A549 (cell line): ENCODE measurements around the gene MED9. TPM values are rescaled to one million over a fixed set of nuclear protein-coding genes. Genes with fewer than 3 reads are reported as not detected.

Experiments used
- ATAC-seq, 2 experiments: fragments of 200-7000 bp in 1 of 2; fragments of >200 bp in 1 of 2; cut with Nextera tagmentation in 1 of 2; cut with Tn5 transposase in 1 of 2; 3 replicates each; pipeline versions ENCODE4 v1.8.0 to v1.9.1; 2018 to 2020; ENCODE audit warnings: mild to moderate bottlenecking in 1 of 2, moderate library complexity in 1 of 2
- CTCF ChIA-PET: fragments of 300-600 bp; sonication (Branson Sonifier 250); formaldehyde crosslinking; extraction: SDS; loops from one replicate; lab custom pipeline; 2021; ENCODE audit warnings: antibody characterized with exemption, inconsistent platforms; lab: Yijun Ruan, JAX
- POLR2A ChIA-PET: fragments of 350-600 bp; formaldehyde crosslinking; extraction: SDS; loops from one replicate; lab custom pipeline; 2021; ENCODE audit warnings: antibody characterized with exemption, inconsistent platforms; lab: Yijun Ruan, JAX
- DNase-seq, 2 experiments: peaks; one replicate each; pipeline versions ENCODE4 v3.0.0 to v3.0.0-alpha.2; 2011 to 2016; ENCODE audit warnings: low read depth in 1 of 2, low spot score in 1 of 2
- FAIRE-seq: peaks from 2 replicates; lab custom pipeline; 2011; peaks lifted over from hg19 to GRCh38; lab: Jason Lieb, UNC
- H3K27ac ChIP-seq, 2 experiments: fragments of >200 bp; sonication (Bioruptor Twin); formaldehyde crosslinking; 3 replicates each; pipeline ENCODE4 v1.5.1; 2016 to 2017
- H3K4me1 ChIP-seq: fragments of >200 bp; sonication (Bioruptor Twin); formaldehyde crosslinking; 3 replicates; pipeline ENCODE4 v1.6.1; 2016
- H3K4me2 ChIP-seq: fragments of >200 bp; sonication (Bioruptor Twin); formaldehyde crosslinking; 3 replicates; pipeline ENCODE4 v1.6.1; 2016
- H3K4me3 ChIP-seq: fragments of >200 bp; sonication (Bioruptor Twin); formaldehyde crosslinking; 3 replicates; pipeline ENCODE4 v1.5.1; 2016
- H3K9me3 ChIP-seq: fragments of >200 bp; sonication (Bioruptor Twin); formaldehyde crosslinking; 3 replicates; pipeline ENCODE4 v1.6.1; 2016
- BCL3 ChIP-seq: fragments of >200 bp; sonication (Bioruptor Twin); formaldehyde crosslinking; IDR thresholded peaks from 3 replicates; pipeline ENCODE4 v1.6.1; 2016
- EHMT2 ChIP-seq: fragments of 200-600 bp; sonication (generic); IDR thresholded peaks from 2 replicates; pipeline ENCODE4 v1.6.1; 2016; ENCODE audit warnings: antibody characterized with exemption, low read depth, mild to moderate bottlenecking, moderate library complexity
- FOXS1 ChIP-seq: fragments of 250-450 bp; sonication (Bioruptor Pico); IDR thresholded peaks from 2 replicates; pipeline ENCODE4 v1.5.0; 2020; ENCODE audit warnings: mild to moderate bottlenecking, moderate library complexity
- GATA3 ChIP-seq: IDR thresholded peaks from 2 replicates; pipeline ENCODE4 v1.6.1; 2012; ENCODE audit warnings: borderline replicate concordance
- HDAC2 ChIP-seq: fragments of 200-600 bp; sonication (generic); IDR thresholded peaks from 2 replicates; pipeline ENCODE4 v1.6.1; 2016
- HES2 ChIP-seq: fragments of >200 bp; sonication (Bioruptor Twin); formaldehyde crosslinking; IDR thresholded peaks from 2 replicates; pipeline ENCODE4 v1.6.1; 2016
- HOXB5 ChIP-seq: fragments of 250-450 bp; sonication (Bioruptor Pico); IDR thresholded peaks from 2 replicates; pipeline ENCODE4 v1.5.0; 2020; ENCODE audit warnings: mild to moderate bottlenecking, moderate library complexity
- JUNB ChIP-seq: fragments of >200 bp; sonication (Bioruptor Twin); formaldehyde crosslinking; IDR thresholded peaks from 2 replicates; pipeline ENCODE4 v1.6.1; 2016
- KDM1A ChIP-seq: fragments of 200-600 bp; sonication (generic); IDR thresholded peaks from 2 replicates; pipeline ENCODE4 v1.6.1; 2016; ENCODE audit warnings: low read depth, mild to moderate bottlenecking
- KDM5A ChIP-seq: fragments of 200-600 bp; sonication (generic); IDR thresholded peaks from 2 replicates; pipeline ENCODE4 v1.6.1; 2016; ENCODE audit warnings: antibody characterized with exemption, mild to moderate bottlenecking
- MAX ChIP-seq: IDR thresholded peaks from 2 replicates; pipeline ENCODE4 v1.6.1; 2012
- NPAS2 ChIP-seq: fragments of 250-450 bp; sonication (Bioruptor Pico); IDR thresholded peaks from 2 replicates; pipeline ENCODE4 v1.8.0; 2022; ENCODE audit warnings: mild to moderate bottlenecking, moderate library complexity, borderline replicate concordance
- NR3C1 ChIP-seq: fragments of >200 bp; sonication (Bioruptor Twin); formaldehyde crosslinking; IDR thresholded peaks from 3 replicates; pipeline ENCODE4 v1.6.1; 2017
- RAD21 ChIP-seq, 2 experiments: fragments of >200 bp in 1 of 2; sonication (Bioruptor Twin) in 1 of 2; formaldehyde crosslinking in 1 of 2; IDR thresholded peaks in 1 of 2; conservative IDR thresholded peaks in 1 of 2; 2 replicates in 1 of 2; 3 replicates in 1 of 2; pipeline ENCODE4 v1.6.1; 2012 to 2018; ENCODE audit warnings: inconsistent platforms in 1 of 2
- REST ChIP-seq: fragments of 200-600 bp; sonication (generic); IDR thresholded peaks from 2 replicates; pipeline ENCODE4 v1.6.1; 2016; ENCODE audit warnings: antibody characterized with exemption, mild to moderate bottlenecking, moderate library complexity
- SREBF2 ChIP-seq: fragments of 450-650 bp; IDR thresholded peaks from 2 replicates; pipeline ENCODE4 v1.6.1; 2014; ENCODE audit warnings: mild to moderate bottlenecking, moderate library complexity
- ZFP36 ChIP-seq: fragments of 450-650 bp; IDR thresholded peaks from 2 replicates; pipeline ENCODE4 v1.6.1; 2014; ENCODE audit warnings: borderline replicate concordance; ENCODE audit not compliant: partially characterized antibody
- WGBS: methylation state at CpG from one replicate; pipeline ENCODE4 v1.1.6; 2017; ENCODE audit errors: missing lambda C conversion rate; 5-methylcytosine and 5-hydroxymethylcytosine counted together
- polyA plus RNA-seq, 4 experiments: library from polyadenylated mRNA; depleted of rRNA in 3 of 4; stranded (reverse); fragments of >200 nt; fragmentation: RNase III in 1 of 4; extraction: RNeasy Plus Mini Kit Qiagen cat#74134 plus additional on column Dnase treatment in 1 of 4; gene quantifications; 2 replicates in 3 of 4; 3 replicates in 1 of 4; pipeline ENCODE4 v1.2.3, GENCODE V29; 2011 to 2017

The MED9 gene
- polyA plus RNA-seq, 2 of the 4 experiments (the other 2 are of a cell fraction), result 15.2 to 17.4 TPM

GRCh38 chr17:17446666-17447155 lies 30.1 kb upstream of the MED9 start (continued):
- TF ChIP-seq FOXS1 (CRISPR knock-in tag) (peak; percentile 54; the same call in 1 of the 2 replicates), REST (no peak), EHMT2 (no peak), BCL3 (no peak), NPAS2 (CRISPR knock-in tag) (no peak)
- TF ChIP-seq, all 56 proteins: peak for 5

GRCh38 chr17:17447264-17447663 lies 29.5 kb upstream of the MED9 start:
- H3K4me1 ChIP-seq, result peaks cover 45% of the 10 kb centered on the region
- WGBS, result 86% methylated on average over 5 of the region's 5 CpGs
- POLR2A ChIA-PET, result interaction anchor here (2.8 kb wide), 1 partner anchor 12 kb away, joined by 12 read pairs; no protein-coding TSS in a partner anchor
- DNase-seq, result peak in 1 of 2 experiments; percentile 25
- peak overlapping the region; percentile 68 to 83 for H3K27ac ChIP-seq
- TF ChIP-seq NR3C1, result no peak
- TF ChIP-seq SREBF2, result no peak
- no peak for TF ChIP-seq GATA3
- TF ChIP-seq KDM1A, result no peak
- TF ChIP-seq ZFP36, result no peak
- TF ChIP-seq KDM5A, result no peak
- TF ChIP-seq MAX, result no peak
- TF ChIP-seq REST, result no peak
- no peak for TF ChIP-seq HOXB5 (CRISPR knock-in tag)
- TF ChIP-seq RAD21 (conservative IDR thresholded peaks at IDR 0.05 in 1 of 2, IDR thresholded peaks at IDR 0.05 in 1 of 2), result no peak
- TF ChIP-seq JUNB, result no peak
- no peak for TF ChIP-seq HDAC2
- TF ChIP-seq HES2, result no peak
- TF ChIP-seq, all 56 proteins: peak for 0
- ATAC-seq, result no peak
- no peak for FAIRE-seq
- Histone ChIP-seq H3K4me3 (no peak overlapping the region), H3K9me3 (peaks cover 11% of the 10 kb centered on the region; the same call in 2 of the 3 replicates), H3K4me2 (peak overlapping the region; percentile 83; the same call in 2 of the 3 replicates)
- CTCF ChIA-PET, result interaction anchor here (0.8 to 6.5 kb wide), 10 partner anchors 13 to 233 kb away, joined by 3 to 48 read pairs (median 4); partner anchors contain the start of genes MED9 and RASD1
